Measurements from ENCODE around the gene SHCBP1L. TPM values are rescaled to one million over a fixed set of nuclear protein-coding genes. Genes with fewer than 3 reads are reported as not detected.

Gene SHCBP1L
- total RNA-seq, result 0.29 TPM

GRCh38 chr1:182952677-182953444, at the start of gene SHCBP1L:
SHCBP1L (minus strand) TSS chr1:182953166; CDS start chr1:182953133, 33 bp downstream.

Small RNA genes within 50 kb of the gene (small RNA-seq; reads per million reads assigned to genes)
- gene HMGN1P4 (ENCODE audit: low replicate concordance) (not detected), gene RNU6-41P (ENCODE audit: low replicate concordance) (not detected)

Other genes with a start within 250 kb of the SHCBP1L start
- gene NPL, start 163.4 kb downstream of the SHCBP1L start, total RNA-seq, result 11.4 TPM
- gene DHX9, start 113.8 kb downstream of the SHCBP1L start, total RNA-seq, result 164 TPM
- 236 TPM for gene LAMC1, start 70.3 kb upstream of the SHCBP1L start, total RNA-seq
- gene LAMC2, start 233.1 kb upstream of the SHCBP1L start, total RNA-seq, result 5.5 TPM